Naive B cell (primary cell): Measurements from ENCODE around the gene IL1RAPL2. TPM values are rescaled to one million over a fixed set of nuclear protein-coding genes. Genes with fewer than 3 reads are reported as not detected.
A peak's percentile ranks its signal among the peaks of the same experiment; 100 is the strongest.
"Not testable (repeated sequence)": the region's sequence is repeated elsewhere in the genome, so short reads cannot be mapped to it uniquely, and the experiment has no call there.

Experiments used
- ATAC-seq, 2 donors: fragments of 150-1000 bp; cut with Tn5 transposase; 2 replicates each; pipeline ENCODE4 v1.10.0; 2021; ENCODE audit warnings: low read depth in 2 of 2, mild to moderate bottlenecking in 2 of 2, moderate library complexity in 2 of 2
- DNase-seq: peaks from one replicate; pipeline ENCODE4 v3.0.0; 2022
- H3K27ac Mint-ChIP-seq, 6 donors: one replicate each; pipeline ENCODE4 v1.8.0; 2020 to 2022; ENCODE audit warnings: mild to moderate bottlenecking in 6 of 6, mixed read lengths in 6 of 6, moderate library complexity in 5 of 6, inconsistent platforms in 2 of 6
- H3K27me3 Mint-ChIP-seq, 3 donors: one replicate each; pipeline ENCODE4 v1.8.0; 2021 to 2022; ENCODE audit warnings: mixed read lengths in 3 of 3, mild to moderate bottlenecking in 1 of 3
- H3K36me3 Mint-ChIP-seq, 2 donors: one replicate each; pipeline ENCODE4 v1.8.0; 2020 to 2022; ENCODE audit warnings: mixed read lengths in 2 of 2, inconsistent platforms in 1 of 2, mild to moderate bottlenecking in 1 of 2
- H3K4me1 Mint-ChIP-seq, 3 donors: one replicate each; pipeline ENCODE4 v1.8.0; 2020 to 2022; ENCODE audit warnings: mixed read lengths in 3 of 3, inconsistent platforms in 1 of 3, mild to moderate bottlenecking in 1 of 3, moderate library complexity in 1 of 3
- H3K4me3 Mint-ChIP-seq, 8 donors: one replicate each; pipeline ENCODE4 v1.8.0; 2020 to 2022; ENCODE audit warnings: mild to moderate bottlenecking in 8 of 8, mixed read lengths in 8 of 8, moderate library complexity in 8 of 8, inconsistent platforms in 2 of 8
- H3K9me3 Mint-ChIP-seq, 7 donors: one replicate each; pipeline ENCODE4 v1.8.0; 2020 to 2022; ENCODE audit warnings: mixed read lengths in 7 of 7, mild to moderate bottlenecking in 5 of 7, inconsistent platforms in 2 of 7, moderate library complexity in 1 of 7
- polyA plus RNA-seq, 6 donors: library from polyadenylated mRNA; unstranded; fragments of 300-500 nt; fragmentation: Illumina TruSeq; gene quantifications; one replicate each; pipeline ENCODE4 v1.2.3, GENCODE V29; 2021; ENCODE audit warnings: low read depth in 6 of 6

IL1RAPL2 gene
- polyA plus RNA-seq, 6 donors from 2014 or later, result not detected

- ATAC-seq (no peak), DNase-seq (no peak)
- no peaks in the 10 kb centered on the region for H3K27me3 Mint-ChIP-seq
- H3K36me3 Mint-ChIP-seq, result no peaks in the 10 kb centered on the region
- H3K27ac Mint-ChIP-seq, result no peak overlapping the region
- no peak overlapping the region for H3K4me3 Mint-ChIP-seq
- no peaks in the 10 kb centered on the region for H3K4me1 Mint-ChIP-seq
- H3K9me3 Mint-ChIP-seq, result peaks cover 0 to 9% (median 4%) of the 10 kb centered on the region in 7 donors
These were observed 1068.2 kb downstream of the IL1RAPL2 start for GRCh38 chrX:105634180-105634579.

GRCh38 chrX:105635794-105636193, 1069.8 kb downstream of the IL1RAPL2 start:
- DNase-seq (no peak), ATAC-seq (no peak)
- no peak overlapping the region for H3K4me3 Mint-ChIP-seq
- H3K27me3 Mint-ChIP-seq, result no peaks in the 10 kb centered on the region
- no peaks in the 10 kb centered on the region for H3K36me3 Mint-ChIP-seq
- H3K4me1 Mint-ChIP-seq, result no peaks in the 10 kb centered on the region
- no peak overlapping the region for H3K27ac Mint-ChIP-seq
- H3K9me3 Mint-ChIP-seq, result peaks cover 0 to 9% (median 3%) of the 10 kb centered on the region in 7 donors

- H3K4me3 Mint-ChIP-seq, result no peak overlapping the region
- no peak for ATAC-seq
- no peaks in the 10 kb centered on the region for H3K27me3 Mint-ChIP-seq
- no peak overlapping the region for H3K27ac Mint-ChIP-seq
- no peaks in the 10 kb centered on the region for H3K4me1 Mint-ChIP-seq
- DNase-seq, result no peak
- H3K36me3 Mint-ChIP-seq, result no peaks in the 10 kb centered on the region
- peaks cover 0 to 9% (median 3%) of the 10 kb centered on the region in 7 donors for H3K9me3 Mint-ChIP-seq
These were observed 1070.7 kb downstream of the IL1RAPL2 start for GRCh38 chrX:105636667-105637066.

DNA sequence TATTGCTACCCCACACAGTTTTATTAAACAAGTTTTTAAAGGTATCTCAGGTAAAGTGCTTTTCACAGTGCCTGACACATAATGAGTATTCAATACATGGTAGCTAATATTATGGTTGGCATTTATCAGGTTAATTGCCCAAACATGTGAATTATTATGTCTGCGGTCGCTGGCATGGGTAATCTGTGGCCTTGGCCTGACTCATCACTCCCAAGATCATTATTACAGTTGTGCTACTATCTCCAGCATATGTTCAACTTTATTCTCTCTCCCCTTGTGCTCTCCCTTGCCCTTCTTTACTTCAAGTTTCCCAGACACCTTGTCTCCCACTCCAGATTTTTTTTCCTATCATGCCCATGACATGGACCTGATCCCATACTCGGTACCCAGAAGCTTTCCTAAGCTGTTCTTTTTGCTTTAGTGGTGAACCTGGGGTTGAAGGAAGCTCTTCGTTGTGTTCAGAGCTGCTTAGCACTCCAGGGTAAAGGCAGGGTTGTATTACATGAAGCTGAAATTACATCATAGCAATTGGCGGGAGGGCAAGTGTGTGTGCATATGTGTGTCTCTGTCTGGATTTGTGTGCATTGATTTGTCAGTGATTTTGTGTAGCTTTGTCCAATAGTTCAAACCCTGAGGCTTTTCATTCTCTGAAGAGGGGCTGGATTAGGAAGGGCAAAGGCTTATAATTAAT, 1079.8 kb downstream of the IL1RAPL2 start:
- peaks cover 0 to 4% (median 2%) of the 10 kb centered on the region in 7 donors for H3K9me3 Mint-ChIP-seq
- H3K4me3 Mint-ChIP-seq, result no peak overlapping the region
- H3K36me3 Mint-ChIP-seq, result no peaks in the 10 kb centered on the region
- no peaks in the 10 kb centered on the region for H3K4me1 Mint-ChIP-seq
- H3K27ac Mint-ChIP-seq, result no peak overlapping the region
- DNase-seq (no peak), ATAC-seq (no peak)
- no peaks in the 10 kb centered on the region for H3K27me3 Mint-ChIP-seq

- Mint-ChIP-seq H3K36me3 (no peaks in the 10 kb centered on the region), H3K4me1 (no peaks in the 10 kb centered on the region), H3K4me3 (no peak overlapping the region), H3K9me3 (peaks cover 0 to 4% (median 2%) of the 10 kb centered on the region in 7 donors), H3K27ac (no peak overlapping the region), H3K27me3 (no peaks in the 10 kb centered on the region)
- ATAC-seq, result no peak
- DNase-seq, result no peak
These were observed 1080.8 kb downstream of the IL1RAPL2 start for GRCh38 chrX:105646592-105647372.

DNA sequence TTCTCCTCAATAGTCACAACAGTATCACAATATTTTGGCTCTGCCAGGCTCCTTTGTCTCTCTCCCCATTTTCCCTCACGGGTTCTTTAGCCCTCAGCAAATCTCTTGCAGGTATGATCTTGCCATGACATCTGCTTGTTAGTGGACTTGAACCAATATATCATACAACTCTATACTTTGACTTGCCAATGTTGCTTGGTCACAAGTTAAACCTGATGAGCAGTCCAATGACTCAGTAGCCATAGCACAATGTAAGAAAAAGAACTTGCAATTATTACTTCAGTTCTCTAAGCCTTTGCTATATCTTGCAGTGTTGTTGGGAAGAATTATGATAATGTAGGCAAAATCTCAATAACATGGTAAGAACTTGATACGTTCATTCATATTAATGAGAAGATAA, 1081.8 kb downstream of the IL1RAPL2 start:
- Mint-ChIP-seq H3K4me3 (no peak overlapping the region), H3K36me3 (no peaks in the 10 kb centered on the region), H3K27ac (no peak overlapping the region), H3K9me3 (peaks cover 0 to 4% (median 2%) of the 10 kb centered on the region in 7 donors), H3K27me3 (no peaks in the 10 kb centered on the region), H3K4me1 (no peaks in the 10 kb centered on the region)
- ATAC-seq, result no peak
- no peak for DNase-seq

DNA sequence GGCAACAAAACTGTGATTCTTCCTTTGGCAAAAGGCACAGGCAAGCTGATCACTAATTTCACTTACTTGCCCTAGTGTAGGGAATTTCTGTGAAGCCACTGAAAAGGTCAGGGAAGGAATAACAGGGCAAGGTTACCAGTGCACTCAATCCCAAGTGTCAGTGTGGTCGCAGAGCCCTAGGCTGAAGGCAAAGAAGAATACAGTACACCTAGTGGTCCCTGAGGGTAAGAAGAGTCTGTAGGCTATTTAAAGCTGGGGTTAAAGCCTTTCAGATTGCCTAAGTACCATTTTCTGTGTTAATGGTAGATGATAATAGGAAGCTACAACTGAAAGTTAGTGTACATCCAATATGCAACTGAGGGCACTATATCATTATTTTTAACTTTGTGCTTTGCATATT, 1082.7 kb downstream of the IL1RAPL2 start:
- Mint-ChIP-seq H3K4me1 (no peaks in the 10 kb centered on the region), H3K4me3 (no peak overlapping the region), H3K9me3 (peaks cover 0 to 4% (median 3%) of the 10 kb centered on the region in 7 donors), H3K27me3 (no peaks in the 10 kb centered on the region), H3K27ac (peak overlapping the region in 1 of 6 donors; percentile 16), H3K36me3 (no peaks in the 10 kb centered on the region)
- no peak for DNase-seq
- ATAC-seq, result no peak

- Mint-ChIP-seq H3K9me3 (peaks cover 0 to 5% (median 0%) of the 10 kb centered on the region in 7 donors), H3K36me3 (no peaks in the 10 kb centered on the region), H3K27me3 (no peaks in the 10 kb centered on the region), H3K27ac (no peak overlapping the region), H3K4me3 (no peak overlapping the region), H3K4me1 (no peaks in the 10 kb centered on the region)
- DNase-seq, result no peak
- ATAC-seq, result no peak
These were observed 1084.6 kb downstream of the IL1RAPL2 start for GRCh38 chrX:105650577-105650976.

GRCh38 chrX:105650986-105651385, 1085.0 kb downstream of the IL1RAPL2 start:
- H3K27ac Mint-ChIP-seq, result peak overlapping the region in 1 of 6 donors; percentile 23
- H3K27me3 Mint-ChIP-seq, result no peaks in the 10 kb centered on the region
- H3K4me1 Mint-ChIP-seq, result no peaks in the 10 kb centered on the region
- H3K36me3 Mint-ChIP-seq, result no peaks in the 10 kb centered on the region
- ATAC-seq (no peak), DNase-seq (no peak)
- H3K9me3 Mint-ChIP-seq, result peaks cover 0 to 5% (median 0%) of the 10 kb centered on the region in 7 donors
- H3K4me3 Mint-ChIP-seq, result no peak overlapping the region

GRCh38 chrX:105653891-105654290, 1087.9 kb downstream of the IL1RAPL2 start:
- Mint-ChIP-seq H3K27me3 (no peaks in the 10 kb centered on the region), H3K9me3 (peaks cover 0 to 8% (median under 1%) of the 10 kb centered on the region in 7 donors), H3K4me3 (no peak overlapping the region), H3K36me3 (no peaks in the 10 kb centered on the region), H3K4me1 (no peaks in the 10 kb centered on the region), H3K27ac (no peak overlapping the region)
- DNase-seq (no peak), ATAC-seq (no peak)

- no peaks in the 10 kb centered on the region for H3K4me1 Mint-ChIP-seq
- ATAC-seq, result no peak
- peaks cover 0 to 11% (median 2%) of the 10 kb centered on the region in 7 donors for H3K9me3 Mint-ChIP-seq
- H3K27me3 Mint-ChIP-seq, result no peaks in the 10 kb centered on the region
- H3K36me3 Mint-ChIP-seq, result no peaks in the 10 kb centered on the region
- no peak overlapping the region for H3K4me3 Mint-ChIP-seq
- no peak overlapping the region for H3K27ac Mint-ChIP-seq
- DNase-seq, result no peak
These were observed 1092.1 kb downstream of the IL1RAPL2 start for GRCh38 chrX:105658136-105658535.

GRCh38 chrX:105662248-105662647, 1096.2 kb downstream of the IL1RAPL2 start:
- no peak for ATAC-seq
- H3K27ac Mint-ChIP-seq, result no peak overlapping the region

DNA sequence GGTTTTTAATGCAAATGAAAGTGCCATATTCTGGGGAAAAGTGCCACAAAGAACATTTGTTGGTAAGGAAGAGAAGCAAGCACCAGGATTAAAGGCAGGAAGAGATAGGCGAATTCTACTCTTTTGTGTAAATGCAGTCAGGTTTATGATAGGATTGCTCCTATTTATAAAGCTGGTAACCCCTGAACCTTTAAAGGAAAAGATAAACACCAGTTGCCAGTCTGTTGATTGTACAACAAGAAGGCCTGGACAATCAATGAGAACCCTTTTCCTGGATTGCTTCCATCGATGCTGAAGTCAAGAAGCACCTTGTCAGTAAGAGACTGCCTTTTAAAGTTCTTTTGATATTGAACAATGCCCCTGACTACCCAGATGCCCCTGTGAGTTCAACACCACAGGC, 1098.2 kb downstream of the IL1RAPL2 start:
- Mint-ChIP-seq H3K9me3 (peaks cover 0 to 8% (median 4%) of the 10 kb centered on the region in 7 donors), H3K36me3 (no peaks in the 10 kb centered on the region), H3K4me3 (no peak overlapping the region), H3K27me3 (no peaks in the 10 kb centered on the region), H3K27ac (no peak overlapping the region), H3K4me1 (no peaks in the 10 kb centered on the region)
- DNase-seq (no peak), ATAC-seq (no peak)

More at GRCh38 chrX:105662248-105662647, 1096.2 kb downstream of the IL1RAPL2 start:
- no peak for DNase-seq
- Mint-ChIP-seq H3K4me1 (no peaks in the 10 kb centered on the region), H3K9me3 (peaks cover 0 to 11% (median 4%) of the 10 kb centered on the region in 7 donors), H3K4me3 (no peak overlapping the region), H3K27me3 (no peaks in the 10 kb centered on the region), H3K36me3 (no peaks in the 10 kb centered on the region)

DNA sequence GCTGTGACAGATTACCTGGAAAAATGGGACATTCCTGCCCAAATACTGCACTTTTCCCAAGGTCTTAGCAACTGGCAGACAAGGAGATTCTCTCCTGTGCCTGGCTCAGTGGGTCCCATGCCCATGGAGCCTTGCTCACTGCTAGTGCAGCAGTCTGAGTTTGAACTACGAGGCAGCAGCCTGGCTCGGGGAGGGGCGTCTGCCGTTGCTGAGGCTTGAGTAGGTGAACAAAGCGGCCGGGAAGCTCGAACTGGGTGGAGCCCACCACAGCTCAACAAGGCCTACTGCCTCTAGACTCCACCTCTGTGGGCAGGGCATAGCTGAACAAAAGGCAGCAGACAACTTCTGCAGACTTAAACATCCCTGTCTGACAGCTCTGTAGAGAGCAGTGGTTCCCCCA, 1118.3 kb downstream of the IL1RAPL2 start:
- H3K4me1 Mint-ChIP-seq, ATAC-seq, H3K27me3 Mint-ChIP-seq, DNase-seq, H3K4me3 Mint-ChIP-seq, H3K27ac Mint-ChIP-seq, H3K9me3 Mint-ChIP-seq, H3K36me3 Mint-ChIP-seq: not testable (repeated sequence)
